GM23338 (cell line): ENCODE data around the gene KDM4B.

Experiments used
- POLR2AphosphoS5 ChIP-seq: IDR thresholded peaks from 2 replicates; pipeline ENCODE4 v1.6.1; 2016; ENCODE audit warnings: antibody characterized with exemption, low read depth
- TF ChIP-seq, protein P1 (sequence below): IDR thresholded peaks from one replicate; pipeline ENCODE4 v1.6.1; 2018; ENCODE audit warnings: antibody characterized with exemption; ENCODE audit not compliant: unreplicated experiment
- TF ChIP-seq, protein P2 (sequence below), 2 experiments: fragments of 200-600 bp in 1 of 2; sonication (generic) in 1 of 2; conservative IDR thresholded peaks; 2 replicates each; pipeline versions ENCODE4 v1.5.1 to v1.6.1; 2016 to 2017; ENCODE audit warnings: antibody characterized with exemption in 2 of 2, low read depth in 2 of 2, mild to moderate bottlenecking in 2 of 2, moderate library complexity in 1 of 2

DNA sequence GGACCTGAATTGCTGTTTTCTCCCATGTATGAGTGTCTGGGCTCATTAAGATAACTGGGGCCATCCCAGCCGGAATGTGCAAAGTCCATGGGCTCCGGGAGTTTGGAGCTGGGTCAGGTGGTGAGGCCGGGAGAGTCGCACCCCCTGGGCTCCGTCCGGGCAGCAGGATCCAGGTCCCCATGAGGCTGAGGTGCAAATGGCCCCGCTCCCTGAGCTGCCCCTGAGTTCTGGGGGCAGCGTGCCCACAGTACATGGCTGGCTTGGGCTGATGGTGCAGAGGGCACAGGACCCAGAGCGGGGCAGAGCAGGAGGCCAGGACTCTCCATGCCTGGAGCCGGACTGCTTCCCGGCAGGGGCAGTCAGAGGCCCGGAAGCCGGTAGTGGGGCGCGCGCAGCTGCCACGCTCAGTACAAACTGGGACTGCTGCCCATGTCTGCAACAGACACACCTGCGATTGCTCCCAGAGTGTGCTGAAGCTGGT, 136.0 kb downstream of the KDM4B start:
- TF ChIP-seq, protein P1, sequence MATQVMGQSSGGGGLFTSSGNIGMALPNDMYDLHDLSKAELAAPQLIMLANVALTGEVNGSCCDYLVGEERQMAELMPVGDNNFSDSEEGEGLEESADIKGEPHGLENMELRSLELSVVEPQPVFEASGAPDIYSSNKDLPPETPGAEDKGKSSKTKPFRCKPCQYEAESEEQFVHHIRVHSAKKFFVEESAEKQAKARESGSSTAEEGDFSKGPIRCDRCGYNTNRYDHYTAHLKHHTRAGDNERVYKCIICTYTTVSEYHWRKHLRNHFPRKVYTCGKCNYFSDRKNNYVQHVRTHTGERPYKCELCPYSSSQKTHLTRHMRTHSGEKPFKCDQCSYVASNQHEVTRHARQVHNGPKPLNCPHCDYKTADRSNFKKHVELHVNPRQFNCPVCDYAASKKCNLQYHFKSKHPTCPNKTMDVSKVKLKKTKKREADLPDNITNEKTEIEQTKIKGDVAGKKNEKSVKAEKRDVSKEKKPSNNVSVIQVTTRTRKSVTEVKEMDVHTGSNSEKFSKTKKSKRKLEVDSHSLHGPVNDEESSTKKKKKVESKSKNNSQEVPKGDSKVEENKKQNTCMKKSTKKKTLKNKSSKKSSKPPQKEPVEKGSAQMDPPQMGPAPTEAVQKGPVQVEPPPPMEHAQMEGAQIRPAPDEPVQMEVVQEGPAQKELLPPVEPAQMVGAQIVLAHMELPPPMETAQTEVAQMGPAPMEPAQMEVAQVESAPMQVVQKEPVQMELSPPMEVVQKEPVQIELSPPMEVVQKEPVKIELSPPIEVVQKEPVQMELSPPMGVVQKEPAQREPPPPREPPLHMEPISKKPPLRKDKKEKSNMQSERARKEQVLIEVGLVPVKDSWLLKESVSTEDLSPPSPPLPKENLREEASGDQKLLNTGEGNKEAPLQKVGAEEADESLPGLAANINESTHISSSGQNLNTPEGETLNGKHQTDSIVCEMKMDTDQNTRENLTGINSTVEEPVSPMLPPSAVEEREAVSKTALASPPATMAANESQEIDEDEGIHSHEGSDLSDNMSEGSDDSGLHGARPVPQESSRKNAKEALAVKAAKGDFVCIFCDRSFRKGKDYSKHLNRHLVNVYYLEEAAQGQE = no peak
- TF ChIP-seq POLR2AphosphoS5 = no peak
- TF ChIP-seq, protein P2, sequence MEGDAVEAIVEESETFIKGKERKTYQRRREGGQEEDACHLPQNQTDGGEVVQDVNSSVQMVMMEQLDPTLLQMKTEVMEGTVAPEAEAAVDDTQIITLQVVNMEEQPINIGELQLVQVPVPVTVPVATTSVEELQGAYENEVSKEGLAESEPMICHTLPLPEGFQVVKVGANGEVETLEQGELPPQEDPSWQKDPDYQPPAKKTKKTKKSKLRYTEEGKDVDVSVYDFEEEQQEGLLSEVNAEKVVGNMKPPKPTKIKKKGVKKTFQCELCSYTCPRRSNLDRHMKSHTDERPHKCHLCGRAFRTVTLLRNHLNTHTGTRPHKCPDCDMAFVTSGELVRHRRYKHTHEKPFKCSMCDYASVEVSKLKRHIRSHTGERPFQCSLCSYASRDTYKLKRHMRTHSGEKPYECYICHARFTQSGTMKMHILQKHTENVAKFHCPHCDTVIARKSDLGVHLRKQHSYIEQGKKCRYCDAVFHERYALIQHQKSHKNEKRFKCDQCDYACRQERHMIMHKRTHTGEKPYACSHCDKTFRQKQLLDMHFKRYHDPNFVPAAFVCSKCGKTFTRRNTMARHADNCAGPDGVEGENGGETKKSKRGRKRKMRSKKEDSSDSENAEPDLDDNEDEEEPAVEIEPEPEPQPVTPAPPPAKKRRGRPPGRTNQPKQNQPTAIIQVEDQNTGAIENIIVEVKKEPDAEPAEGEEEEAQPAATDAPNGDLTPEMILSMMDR (conservative IDR thresholded peaks at IDR 0.05; ENCODE audit: low read depth in 2 of 2) = no peak
